NB4 (cell line): ENCODE measurements around the gene FMN1.

Experiments
- DNase-seq: peaks from one replicate; pipeline ENCODE4 v3.0.0; 2010; ENCODE audit warnings: low read depth
- H3K4me3 ChIP-seq: one replicate; pipeline ENCODE4 v1.5.1; 2011; ENCODE audit warnings: mild to moderate bottlenecking, low read depth, low read length, moderate library complexity
- MYC ChIP-seq: IDR thresholded peaks from 2 replicates; pipeline ENCODE4 v1.6.1; 2011; ENCODE audit warnings: low read depth, low read length
- POLR2A ChIP-seq: IDR thresholded peaks from 2 replicates; pipeline ENCODE4 v1.6.1; 2011; ENCODE audit warnings: mild to moderate bottlenecking; ENCODE audit not compliant: insufficient read length; ENCODE audit errors: extremely low read depth
- TF ChIP-seq, protein P1 (sequence below): IDR thresholded peaks from one replicate; pipeline ENCODE4 v1.5.1; 2012; ENCODE audit warnings: low read depth, low read length
- TF ChIP-seq, protein P2 (sequence below): IDR thresholded peaks from 2 replicates; pipeline ENCODE4 v1.6.1; 2011; ENCODE audit warnings: low read depth, low read length

The FMN1 gene

DNA sequence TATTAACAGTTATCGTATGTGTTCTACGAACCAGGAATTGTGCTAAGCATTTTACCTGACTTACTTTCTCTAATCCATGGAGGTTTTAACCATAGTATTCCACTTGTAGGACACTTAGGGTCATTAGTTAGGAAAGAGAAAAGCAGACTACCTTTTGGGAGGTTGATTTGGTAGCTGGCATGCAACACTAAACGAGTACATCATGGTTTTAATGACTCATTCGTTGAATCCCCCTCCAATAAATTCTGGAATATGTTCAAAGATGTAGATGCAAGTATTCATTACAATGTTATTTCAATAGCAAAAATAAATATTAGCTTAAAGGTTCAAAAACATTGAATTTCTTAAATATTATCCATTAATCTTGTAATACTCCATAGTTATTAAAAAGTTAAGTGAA lies 162.5 kb downstream of the FMN1 start:
- no peak overlapping the region for H3K4me3 ChIP-seq
- DNase-seq = no peak
- TF ChIP-seq, protein P1, sequence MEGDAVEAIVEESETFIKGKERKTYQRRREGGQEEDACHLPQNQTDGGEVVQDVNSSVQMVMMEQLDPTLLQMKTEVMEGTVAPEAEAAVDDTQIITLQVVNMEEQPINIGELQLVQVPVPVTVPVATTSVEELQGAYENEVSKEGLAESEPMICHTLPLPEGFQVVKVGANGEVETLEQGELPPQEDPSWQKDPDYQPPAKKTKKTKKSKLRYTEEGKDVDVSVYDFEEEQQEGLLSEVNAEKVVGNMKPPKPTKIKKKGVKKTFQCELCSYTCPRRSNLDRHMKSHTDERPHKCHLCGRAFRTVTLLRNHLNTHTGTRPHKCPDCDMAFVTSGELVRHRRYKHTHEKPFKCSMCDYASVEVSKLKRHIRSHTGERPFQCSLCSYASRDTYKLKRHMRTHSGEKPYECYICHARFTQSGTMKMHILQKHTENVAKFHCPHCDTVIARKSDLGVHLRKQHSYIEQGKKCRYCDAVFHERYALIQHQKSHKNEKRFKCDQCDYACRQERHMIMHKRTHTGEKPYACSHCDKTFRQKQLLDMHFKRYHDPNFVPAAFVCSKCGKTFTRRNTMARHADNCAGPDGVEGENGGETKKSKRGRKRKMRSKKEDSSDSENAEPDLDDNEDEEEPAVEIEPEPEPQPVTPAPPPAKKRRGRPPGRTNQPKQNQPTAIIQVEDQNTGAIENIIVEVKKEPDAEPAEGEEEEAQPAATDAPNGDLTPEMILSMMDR = no peak
- TF ChIP-seq MYC (no peak), POLR2A (no peak)
- TF ChIP-seq, protein P2, sequence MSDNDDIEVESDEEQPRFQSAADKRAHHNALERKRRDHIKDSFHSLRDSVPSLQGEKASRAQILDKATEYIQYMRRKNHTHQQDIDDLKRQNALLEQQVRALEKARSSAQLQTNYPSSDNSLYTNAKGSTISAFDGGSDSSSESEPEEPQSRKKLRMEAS = no peak

DNA sequence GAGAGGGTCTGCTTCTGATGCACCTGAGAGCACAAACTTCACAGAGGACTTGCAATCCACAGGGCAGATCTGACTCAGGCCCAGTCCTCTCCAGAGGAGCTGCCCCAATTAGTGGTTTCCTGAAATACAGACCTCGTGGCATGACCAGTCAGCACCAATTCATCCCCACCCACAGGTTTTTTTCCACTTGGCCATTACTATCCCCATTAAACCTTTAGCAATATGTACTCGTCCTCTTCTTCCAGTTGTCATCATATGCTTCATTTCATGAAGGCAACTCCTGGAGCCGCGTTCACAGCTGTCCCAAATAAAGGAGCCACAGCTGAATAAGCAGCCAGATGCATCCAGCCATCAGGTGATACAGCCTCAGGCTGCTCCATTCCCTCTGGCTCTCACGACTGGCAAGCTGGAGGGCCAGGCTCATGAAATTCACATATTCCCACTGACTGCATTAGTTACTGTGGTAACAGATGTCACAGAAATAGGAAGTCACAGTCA lies 163.1 kb downstream of the FMN1 start:
- H3K4me3 ChIP-seq = no peak overlapping the region
- no peak for DNase-seq

DNA sequence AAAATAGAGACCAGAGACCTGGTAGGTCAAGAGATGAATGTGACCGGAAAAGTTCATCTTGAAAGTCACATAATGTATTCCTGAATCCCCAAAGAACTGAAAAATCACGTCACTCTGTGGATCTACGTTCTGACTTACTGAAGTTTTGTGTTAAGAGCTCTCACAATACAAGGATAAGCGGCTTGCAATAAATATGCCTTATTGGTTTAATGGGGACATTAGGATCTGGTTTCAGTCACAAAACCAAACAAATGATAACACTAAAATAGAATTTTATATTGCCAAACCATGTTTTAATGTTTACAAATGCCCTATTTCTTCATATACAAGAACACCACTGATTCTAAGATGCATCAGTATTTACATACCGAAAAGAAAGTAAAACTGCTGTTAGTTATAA lies 164.2 kb downstream of the FMN1 start:
- DNase-seq = no peak
- no peak overlapping the region for H3K4me3 ChIP-seq
- TF ChIP-seq POLR2A (no peak), MYC (no peak)
- TF ChIP-seq, protein P1 = no peak
- TF ChIP-seq, protein P2 = no peak

More for the DNA sequence above, 163.1 kb downstream of the FMN1 start:
- TF ChIP-seq, protein P1 = no peak

DNA sequence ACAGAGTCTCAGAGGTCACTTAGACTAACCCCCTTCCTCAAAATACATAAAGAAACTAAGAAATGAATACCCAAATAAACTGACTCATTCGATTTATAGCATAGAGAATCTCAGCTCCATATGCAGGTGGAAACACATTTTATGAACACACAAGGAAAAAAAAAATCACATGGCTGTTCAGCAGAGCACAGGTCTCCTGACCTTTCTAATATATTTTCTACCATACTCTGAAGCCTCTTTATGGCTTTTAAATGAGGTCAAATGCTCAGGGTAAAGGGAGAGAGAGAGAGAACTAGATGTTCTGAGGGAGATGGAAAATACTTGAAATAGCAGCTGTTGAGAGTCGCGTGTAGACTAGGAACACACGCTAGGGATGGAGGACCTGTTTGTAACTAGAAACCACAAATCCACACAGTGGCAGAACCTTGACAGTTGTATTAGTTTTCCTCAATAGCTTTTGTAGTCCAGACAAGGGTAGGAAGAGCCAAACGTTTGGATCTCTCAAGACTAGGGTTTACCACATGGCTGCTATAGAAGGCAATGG lies 165.3 kb downstream of the FMN1 start:
- no peak for DNase-seq
- TF ChIP-seq, protein P2 = no peak
- no peak for TF ChIP-seq POLR2A
- no peak for TF ChIP-seq MYC
- TF ChIP-seq, protein P1 = no peak
- H3K4me3 ChIP-seq = no peak overlapping the region

DNA sequence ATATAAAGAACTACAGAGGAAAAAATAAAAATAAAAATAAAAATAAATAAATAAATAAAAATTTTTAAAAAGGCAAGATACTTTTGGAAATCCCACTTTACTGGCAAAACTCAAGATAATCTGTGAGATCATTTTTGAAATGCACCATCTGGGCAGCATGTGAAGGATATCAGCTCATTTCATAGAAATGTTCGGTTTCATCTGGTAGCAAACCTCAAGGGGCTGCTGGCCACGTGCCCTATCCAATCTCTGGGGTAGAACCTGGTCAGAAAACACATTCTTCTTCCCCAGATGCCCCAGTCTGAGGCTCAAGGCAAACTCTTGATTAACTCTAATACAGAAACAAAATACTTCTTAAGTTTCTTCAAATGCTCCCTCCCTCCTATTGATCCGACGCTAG lies 166.0 kb downstream of the FMN1 start:
- H3K4me3 ChIP-seq = no peak overlapping the region
- DNase-seq = no peak

More for the DNA sequence above, 166.0 kb downstream of the FMN1 start:
- TF ChIP-seq POLR2A (no peak), MYC (no peak)
- TF ChIP-seq, protein P1 = no peak
- TF ChIP-seq, protein P2 = no peak
